ENCODE data around the gene GCN1.

GCN1 gene

DNA sequence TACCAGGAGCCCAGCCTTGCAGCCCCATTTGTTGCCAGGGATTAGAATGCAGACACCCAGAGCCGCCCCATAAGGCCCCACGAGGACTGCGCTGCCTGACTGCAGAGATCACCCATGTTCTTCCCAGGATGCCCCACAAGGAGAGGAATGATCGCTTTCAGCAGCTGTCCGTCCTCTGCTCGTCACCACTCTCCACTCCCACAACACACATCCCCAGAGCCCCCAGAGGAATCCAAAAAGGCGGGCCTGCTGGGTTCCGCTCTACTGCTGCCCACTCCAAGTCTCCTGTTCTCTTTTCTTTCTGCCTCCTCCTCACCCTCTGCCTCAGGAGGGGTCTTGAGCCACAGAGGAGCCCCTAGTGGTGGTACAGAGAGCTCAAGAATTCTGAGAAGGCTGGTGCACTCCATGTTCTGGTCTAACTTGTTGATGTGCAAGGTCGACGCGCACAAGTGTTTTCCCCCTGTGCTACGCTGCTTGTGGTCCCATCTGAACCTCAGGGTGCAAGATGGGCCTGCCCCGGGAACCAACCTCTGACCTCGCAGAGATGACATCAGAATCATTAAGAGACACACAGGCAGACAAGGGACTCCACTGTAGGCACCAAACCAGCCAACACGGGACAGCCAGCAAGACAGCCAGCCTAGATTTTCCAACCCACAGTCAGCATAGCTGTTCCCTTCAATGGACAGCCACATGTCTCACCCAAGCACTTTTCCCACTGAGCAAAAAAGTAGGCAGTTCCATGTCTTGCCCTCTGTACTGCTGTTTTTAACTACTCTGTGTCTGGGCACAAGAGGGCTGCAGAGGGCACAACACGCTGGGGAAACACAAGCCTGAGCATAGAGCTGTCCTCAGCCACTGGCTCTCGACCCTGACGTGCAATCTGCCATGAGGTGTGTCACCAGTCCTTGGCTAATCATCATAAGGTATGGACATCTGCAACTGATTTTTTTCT is 41.1 kb upstream of the GCN1 start:
- no peaks in the 10 kb centered on the region for H3K27me3 ChIP-seq (ENCODE audit: insufficient read depth, poor library complexity, severe bottlenecking)
- H3K4me3 ChIP-seq (replicated peaks; ENCODE audit: insufficient read depth, low read length): no peak overlapping the region
- no peak for DNase-seq (ENCODE audit: low read depth in 1 of 2, low spot score in 1 of 2)
- no peak overlapping the region for H3K27ac ChIP-seq (replicated peaks)
- TF ChIP-seq POLR2AphosphoS5 (IDR thresholded peaks at IDR 0.05; ENCODE audit: low read depth) (no peak), REST (IDR thresholded peaks at IDR 0.05; ENCODE audit: insufficient replicate concordance, low read depth) (no peak), SPI1 (IDR thresholded peaks at IDR 0.05; ENCODE audit: borderline replicate concordance, low read depth) (no peak), GABPA (IDR thresholded peaks at IDR 0.05; ENCODE audit: low read depth) (no peak)
- TF ChIP-seq, protein P1, sequence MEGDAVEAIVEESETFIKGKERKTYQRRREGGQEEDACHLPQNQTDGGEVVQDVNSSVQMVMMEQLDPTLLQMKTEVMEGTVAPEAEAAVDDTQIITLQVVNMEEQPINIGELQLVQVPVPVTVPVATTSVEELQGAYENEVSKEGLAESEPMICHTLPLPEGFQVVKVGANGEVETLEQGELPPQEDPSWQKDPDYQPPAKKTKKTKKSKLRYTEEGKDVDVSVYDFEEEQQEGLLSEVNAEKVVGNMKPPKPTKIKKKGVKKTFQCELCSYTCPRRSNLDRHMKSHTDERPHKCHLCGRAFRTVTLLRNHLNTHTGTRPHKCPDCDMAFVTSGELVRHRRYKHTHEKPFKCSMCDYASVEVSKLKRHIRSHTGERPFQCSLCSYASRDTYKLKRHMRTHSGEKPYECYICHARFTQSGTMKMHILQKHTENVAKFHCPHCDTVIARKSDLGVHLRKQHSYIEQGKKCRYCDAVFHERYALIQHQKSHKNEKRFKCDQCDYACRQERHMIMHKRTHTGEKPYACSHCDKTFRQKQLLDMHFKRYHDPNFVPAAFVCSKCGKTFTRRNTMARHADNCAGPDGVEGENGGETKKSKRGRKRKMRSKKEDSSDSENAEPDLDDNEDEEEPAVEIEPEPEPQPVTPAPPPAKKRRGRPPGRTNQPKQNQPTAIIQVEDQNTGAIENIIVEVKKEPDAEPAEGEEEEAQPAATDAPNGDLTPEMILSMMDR (IDR thresholded peaks at IDR 0.05; ENCODE audit: insufficient read depth, low read length): no peak

DNA sequence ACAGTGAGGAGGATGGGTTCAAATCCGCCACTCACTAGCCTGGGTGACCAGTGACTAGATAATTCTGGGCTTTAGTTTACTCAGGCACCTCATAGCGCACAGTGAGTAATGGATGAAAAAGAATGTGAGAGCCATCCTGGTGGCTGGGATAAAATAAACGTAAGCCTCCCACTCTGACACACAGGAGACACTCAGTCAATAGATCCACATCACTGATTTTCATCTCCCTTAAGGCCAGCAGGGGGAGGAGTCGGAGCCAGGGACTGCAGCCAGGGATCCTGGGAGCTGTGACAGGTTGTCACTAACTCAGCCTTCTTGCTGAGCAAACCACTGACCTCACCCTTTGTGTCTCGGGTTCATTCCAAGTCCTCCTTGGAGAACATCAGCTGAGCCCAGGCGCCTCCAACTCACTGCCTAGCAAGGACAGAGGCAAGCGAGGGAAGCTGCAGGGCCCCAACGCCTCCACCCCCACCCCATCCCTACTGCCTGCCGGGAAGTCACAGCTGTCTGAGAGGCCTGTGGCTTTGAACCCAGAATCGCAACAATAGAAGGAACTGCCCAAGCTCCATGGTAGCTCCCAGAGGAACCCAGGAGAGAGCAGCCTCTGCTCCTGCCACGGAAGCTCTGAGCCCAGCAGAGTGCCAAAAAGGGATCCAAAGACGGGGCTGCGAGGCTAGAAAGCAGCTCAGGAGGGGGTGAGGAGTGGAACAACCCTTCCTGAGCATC is 40.3 kb upstream of the GCN1 start:
- TF ChIP-seq POLR2AphosphoS5 (IDR thresholded peaks at IDR 0.05; ENCODE audit: low read depth): no peak
- TF ChIP-seq, protein P1 (IDR thresholded peaks at IDR 0.05; ENCODE audit: insufficient read depth, low read length): no peak
- no peak for TF ChIP-seq REST (IDR thresholded peaks at IDR 0.05; ENCODE audit: insufficient replicate concordance, low read depth)
- TF ChIP-seq GABPA (IDR thresholded peaks at IDR 0.05; ENCODE audit: low read depth): no peak
- TF ChIP-seq SPI1 (IDR thresholded peaks at IDR 0.05; ENCODE audit: borderline replicate concordance, low read depth): no peak
- Histone ChIP-seq H3K27me3 (ENCODE audit: insufficient read depth, poor library complexity, severe bottlenecking) (no peaks in the 10 kb centered on the region), H3K27ac (replicated peaks) (no peak overlapping the region), H3K4me3 (replicated peaks; ENCODE audit: insufficient read depth, low read length) (no peak overlapping the region)
- no peak for DNase-seq (ENCODE audit: low read depth in 1 of 2, low spot score in 1 of 2)

DNA sequence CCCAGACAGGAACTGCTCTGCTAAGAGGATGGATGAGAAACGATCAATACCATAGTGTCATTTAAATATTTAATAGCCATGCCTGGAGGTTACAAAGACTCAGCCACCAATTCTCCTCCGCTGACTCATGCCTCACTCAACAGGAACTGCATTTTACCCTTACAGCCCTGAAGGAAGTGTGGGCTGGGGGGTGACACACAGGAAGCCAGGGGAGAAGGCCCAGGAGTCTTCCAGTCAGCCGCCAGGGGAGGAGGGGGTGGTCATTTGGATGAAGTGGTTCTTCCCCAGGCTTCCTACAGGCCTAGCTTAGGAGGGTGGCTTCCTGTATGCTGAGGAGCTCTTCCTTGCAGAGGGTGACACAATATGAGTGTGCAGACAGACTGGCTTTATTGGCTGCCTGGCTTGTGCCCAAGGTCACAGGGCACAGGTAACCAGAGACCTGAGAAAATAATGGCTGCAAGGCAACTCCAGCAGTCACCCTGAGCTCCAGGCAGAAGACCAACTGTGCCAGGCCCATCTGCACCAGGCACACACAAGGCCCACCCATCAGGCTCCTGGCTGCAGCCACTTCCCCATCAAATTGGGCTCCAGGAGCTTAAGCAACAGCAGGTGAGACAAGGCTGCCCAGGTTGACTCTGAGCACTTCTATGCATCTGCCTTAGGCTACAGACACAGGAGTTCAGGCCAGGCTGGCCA is 36.9 kb upstream of the GCN1 start:
- Histone ChIP-seq H3K4me3 (replicated peaks; ENCODE audit: insufficient read depth, low read length) (no peak overlapping the region), H3K27me3 (ENCODE audit: insufficient read depth, poor library complexity, severe bottlenecking) (peaks cover 2% of the 10 kb centered on the region), H3K27ac (replicated peaks) (peak overlapping the region; percentile 48)
- peak; percentile 85 to 87 for DNase-seq (ENCODE audit: low read depth in 1 of 2, low spot score in 1 of 2)
- TF ChIP-seq, protein P1 (IDR thresholded peaks at IDR 0.05; ENCODE audit: insufficient read depth, low read length): no peak
- peak; percentile 75 for TF ChIP-seq SPI1 (IDR thresholded peaks at IDR 0.05; ENCODE audit: borderline replicate concordance, low read depth)
- peak; percentile 34; the same call in 1 of the 2 replicates for TF ChIP-seq GABPA (IDR thresholded peaks at IDR 0.05; ENCODE audit: low read depth)

All from HL-60 (cell line).